K562 (cell line): ENCODE data around the gene MESP1. TPM values are rescaled to one million over a fixed set of nuclear protein-coding genes. Genes with fewer than 3 reads are reported as not detected.

Source experiments
- CREBBP ChIP-seq: IDR thresholded peaks from one replicate; pipeline ENCODE4 v1.6.1; 2012; ENCODE audit warnings: low read depth, mild to moderate bottlenecking, control low read depth, inconsistent platforms, low read length
- E2F1 ChIP-seq: sonication (generic); formaldehyde crosslinking; IDR thresholded peaks from 2 replicates; pipeline ENCODE4 v1.8.1; 2023; ENCODE audit warnings: mild to moderate bottlenecking, missing genetic modification reagents, moderate library complexity
- FOXM1 ChIP-seq, 2 experiments: fragments of 450-650 bp in 1 of 2; sonication (generic) in 1 of 2; formaldehyde crosslinking in 1 of 2; IDR thresholded peaks; 2 replicates each; pipeline versions ENCODE4 v1.6.1 to v1.9.0; 2017 to 2022; ENCODE audit warnings: low read depth in 2 of 2, mild to moderate bottlenecking in 2 of 2, missing genetic modification reagents in 1 of 2, moderate library complexity in 1 of 2
- LCOR ChIP-seq: sonication (generic); formaldehyde crosslinking; IDR thresholded peaks from 2 replicates; pipeline ENCODE4 v1.8.0; 2022; ENCODE audit warnings: mild to moderate bottlenecking, missing genetic modification reagents
- MAFK ChIP-seq: IDR thresholded peaks from 2 replicates; pipeline ENCODE4 v1.6.1; 2011; ENCODE audit warnings: low read length, improper control_type of control experiment
- PTRF ChIP-seq: fragments of 450-650 bp; IDR thresholded peaks from 2 replicates; pipeline ENCODE4 v1.6.1; 2016; ENCODE audit warnings: mild to moderate bottlenecking, missing genetic modification characterization, missing compliant biosample characterization
- RBM34 ChIP-seq: fragments of 200-400 bp; formaldehyde crosslinking; IDR thresholded peaks from 2 replicates; pipeline ENCODE4 v1.6.1; 2018; ENCODE audit warnings: low read length, borderline replicate concordance; ENCODE audit not compliant: insufficient read depth
- SRSF1 ChIP-seq: fragments of 200-400 bp; formaldehyde crosslinking; IDR thresholded peaks from 2 replicates; pipeline ENCODE4 v1.6.1; 2017; ENCODE audit warnings: mild to moderate bottlenecking, low read depth, low read length, moderate library complexity
- ZNF23 ChIP-seq: fragments of 250-450 bp; sonication (Bioruptor Pico); IDR thresholded peaks from 2 replicates; pipeline ENCODE4 v1.4.0; 2020; ENCODE audit warnings: mild to moderate bottlenecking
- ZNF263 ChIP-seq: sonication (generic); formaldehyde crosslinking; IDR thresholded peaks from 2 replicates; pipeline ENCODE4 v1.8.0; 2022; ENCODE audit warnings: mild to moderate bottlenecking, missing genetic modification reagents, borderline replicate concordance
- ZNF347 ChIP-seq: fragments of 450-650 bp; formaldehyde crosslinking; IDR thresholded peaks from 2 replicates; pipeline ENCODE4 v1.4.0; 2020; ENCODE audit warnings: low read depth, mild to moderate bottlenecking, moderate library complexity
- ZNF699 ChIP-seq: fragments of 250-450 bp; sonication (Bioruptor Pico); IDR thresholded peaks from 2 replicates; pipeline ENCODE4 v1.8.0; 2021; ENCODE audit warnings: mild to moderate bottlenecking, moderate library complexity; ENCODE audit not compliant: insufficient replicate concordance
- polyA plus RNA-seq, 8 experiments: library from polyadenylated mRNA; depleted of rRNA in 4 of 8; stranded (reverse) in 5 of 8; unstranded in 3 of 8; fragments of >200 nt; fragmentation: Nextera tagmentation in 2 of 8; fragmentation: Illumina TruSeq in 1 of 8; extraction: Ambion mirVana in 2 of 8; extraction: Trizol in 1 of 8; gene quantifications; 2 replicates each; pipeline versions ENCODE4 v1.2.1 to v1.2.3, GENCODE V29; 2011 to 2014; ENCODE audit warnings: inconsistent platforms in 1 of 8, missing spikeins in 1 of 8
- total RNA-seq, 7 experiments: library from RNA; depleted of rRNA in 6 of 7; stranded (reverse); fragments of >200 nt in 6 of 7; fragmentation: Illumina TruSeq in 2 of 7; extraction: Trizol in 2 of 7; gene quantifications; 2 replicates each; pipeline versions ENCODE4 v1.2.1 to v1.2.3, GENCODE V29; 2011 to 2021; ENCODE audit warnings: low replicate concordance in 1 of 7
- TF ChIP-seq, protein P1 (sequence below), 3 experiments: IDR thresholded peaks in 2 of 3; conservative IDR thresholded peaks in 1 of 3; 2 replicates each; pipeline ENCODE4 v1.5.1; 2011 to 2012; ENCODE audit warnings: low read length in 3 of 3, mild to moderate bottlenecking in 3 of 3, control low read depth in 2 of 3, improper control_type of control experiment in 1 of 3, inconsistent platforms in 1 of 3, low read depth in 1 of 3, mixed read lengths in 1 of 3, moderate library complexity in 1 of 3; ENCODE audit not compliant: insufficient read depth in 2 of 3
- TF ChIP-seq, protein P2 (sequence below), 2 experiments: fragments of 450-650 bp; formaldehyde crosslinking in 1 of 2; IDR thresholded peaks; 2 replicates each; pipeline versions ENCODE4 v1.4.0 to v1.6.1; 2014 to 2020; ENCODE audit warnings: mild to moderate bottlenecking in 2 of 2, borderline replicate concordance in 1 of 2, low read depth in 1 of 2

MESP1 gene
- total and polyA plus RNA-seq, 9 of the 15 experiments (the other 6 are each of a cell fraction or from before 2014, with no cell fraction given) = 0.14 to 1.1 (median 0.36) TPM; not detected in 4

DNA sequence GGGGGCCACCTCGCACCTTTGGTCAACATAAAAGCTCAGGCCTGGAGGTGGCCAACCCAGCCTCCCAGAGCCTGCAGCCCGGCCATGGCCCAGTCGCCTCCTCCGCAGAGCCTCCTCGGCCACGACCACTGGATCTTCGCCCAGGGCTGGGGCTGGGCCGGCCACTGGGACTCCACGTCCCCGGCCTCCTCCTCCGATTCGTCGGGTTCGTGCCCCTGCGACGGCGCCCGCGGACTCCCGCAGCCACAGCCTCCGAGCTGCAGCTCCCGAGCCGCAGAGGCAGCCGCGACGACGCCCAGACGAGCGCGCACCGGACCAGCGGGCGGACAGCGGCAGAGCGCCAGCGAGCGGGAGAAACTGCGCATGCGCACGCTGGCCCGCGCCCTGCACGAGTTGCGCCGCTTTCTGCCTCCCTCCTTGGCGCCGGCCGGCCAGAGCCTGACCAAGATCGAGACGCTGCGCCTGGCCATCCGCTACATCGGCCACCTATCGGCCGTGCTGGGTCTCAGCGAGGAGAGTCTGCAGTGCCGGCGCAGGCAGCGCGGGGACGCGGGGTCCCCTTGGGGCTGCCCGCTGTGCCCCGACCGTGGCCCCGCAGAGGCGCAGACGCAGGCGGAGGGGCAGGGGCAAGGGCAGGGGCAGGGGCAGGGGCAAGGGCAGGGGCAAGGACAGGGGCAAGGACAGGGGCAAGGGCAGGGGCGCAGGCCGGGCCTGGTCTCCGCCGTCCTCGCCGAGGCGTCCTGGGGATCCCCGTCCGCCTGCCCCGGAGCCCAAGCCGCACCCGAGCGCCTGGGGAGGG is 25.4 kb upstream of the MESP1 start, which contains the start of gene MESP2 (continued):
- TF ChIP-seq, protein P1, sequence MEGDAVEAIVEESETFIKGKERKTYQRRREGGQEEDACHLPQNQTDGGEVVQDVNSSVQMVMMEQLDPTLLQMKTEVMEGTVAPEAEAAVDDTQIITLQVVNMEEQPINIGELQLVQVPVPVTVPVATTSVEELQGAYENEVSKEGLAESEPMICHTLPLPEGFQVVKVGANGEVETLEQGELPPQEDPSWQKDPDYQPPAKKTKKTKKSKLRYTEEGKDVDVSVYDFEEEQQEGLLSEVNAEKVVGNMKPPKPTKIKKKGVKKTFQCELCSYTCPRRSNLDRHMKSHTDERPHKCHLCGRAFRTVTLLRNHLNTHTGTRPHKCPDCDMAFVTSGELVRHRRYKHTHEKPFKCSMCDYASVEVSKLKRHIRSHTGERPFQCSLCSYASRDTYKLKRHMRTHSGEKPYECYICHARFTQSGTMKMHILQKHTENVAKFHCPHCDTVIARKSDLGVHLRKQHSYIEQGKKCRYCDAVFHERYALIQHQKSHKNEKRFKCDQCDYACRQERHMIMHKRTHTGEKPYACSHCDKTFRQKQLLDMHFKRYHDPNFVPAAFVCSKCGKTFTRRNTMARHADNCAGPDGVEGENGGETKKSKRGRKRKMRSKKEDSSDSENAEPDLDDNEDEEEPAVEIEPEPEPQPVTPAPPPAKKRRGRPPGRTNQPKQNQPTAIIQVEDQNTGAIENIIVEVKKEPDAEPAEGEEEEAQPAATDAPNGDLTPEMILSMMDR (IDR thresholded peaks at IDR 0.05 in 2 of 3, conservative IDR thresholded peaks at IDR 0.05 in 1 of 3; ENCODE audit: insufficient read depth in 2 of 3, low read depth in 1 of 3, low read length in 3 of 3) = peak; percentile 39 to 65 (median 45); a peak in 5 of 6 replicates
- TF ChIP-seq MAFK = no peak
- TF ChIP-seq ZNF347 (CRISPR knock-in tag) = no peak
- TF ChIP-seq ZNF23 (CRISPR knock-in tag) = no peak
- TF ChIP-seq E2F1 (CRISPR knock-in tag) = peak; percentile 80; the same call in 1 of the 2 replicates
- TF ChIP-seq, protein P2, sequence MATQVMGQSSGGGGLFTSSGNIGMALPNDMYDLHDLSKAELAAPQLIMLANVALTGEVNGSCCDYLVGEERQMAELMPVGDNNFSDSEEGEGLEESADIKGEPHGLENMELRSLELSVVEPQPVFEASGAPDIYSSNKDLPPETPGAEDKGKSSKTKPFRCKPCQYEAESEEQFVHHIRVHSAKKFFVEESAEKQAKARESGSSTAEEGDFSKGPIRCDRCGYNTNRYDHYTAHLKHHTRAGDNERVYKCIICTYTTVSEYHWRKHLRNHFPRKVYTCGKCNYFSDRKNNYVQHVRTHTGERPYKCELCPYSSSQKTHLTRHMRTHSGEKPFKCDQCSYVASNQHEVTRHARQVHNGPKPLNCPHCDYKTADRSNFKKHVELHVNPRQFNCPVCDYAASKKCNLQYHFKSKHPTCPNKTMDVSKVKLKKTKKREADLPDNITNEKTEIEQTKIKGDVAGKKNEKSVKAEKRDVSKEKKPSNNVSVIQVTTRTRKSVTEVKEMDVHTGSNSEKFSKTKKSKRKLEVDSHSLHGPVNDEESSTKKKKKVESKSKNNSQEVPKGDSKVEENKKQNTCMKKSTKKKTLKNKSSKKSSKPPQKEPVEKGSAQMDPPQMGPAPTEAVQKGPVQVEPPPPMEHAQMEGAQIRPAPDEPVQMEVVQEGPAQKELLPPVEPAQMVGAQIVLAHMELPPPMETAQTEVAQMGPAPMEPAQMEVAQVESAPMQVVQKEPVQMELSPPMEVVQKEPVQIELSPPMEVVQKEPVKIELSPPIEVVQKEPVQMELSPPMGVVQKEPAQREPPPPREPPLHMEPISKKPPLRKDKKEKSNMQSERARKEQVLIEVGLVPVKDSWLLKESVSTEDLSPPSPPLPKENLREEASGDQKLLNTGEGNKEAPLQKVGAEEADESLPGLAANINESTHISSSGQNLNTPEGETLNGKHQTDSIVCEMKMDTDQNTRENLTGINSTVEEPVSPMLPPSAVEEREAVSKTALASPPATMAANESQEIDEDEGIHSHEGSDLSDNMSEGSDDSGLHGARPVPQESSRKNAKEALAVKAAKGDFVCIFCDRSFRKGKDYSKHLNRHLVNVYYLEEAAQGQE (IDR thresholded peaks at IDR 0.05; ENCODE audit: borderline replicate concordance) = peak; percentile 82
- TF ChIP-seq, protein P2 (CRISPR knock-in tag; IDR thresholded peaks at IDR 0.05; ENCODE audit: low read depth) = no peak
- no peak for TF ChIP-seq SRSF1
- no peak for TF ChIP-seq ZNF699
- 0 out of 2 replicates have a peak, but pooled peaks have one; percentile 24 for TF ChIP-seq ZNF263 (CRISPR knock-in tag)
- TF ChIP-seq LCOR (CRISPR knock-in tag) = no peak
- TF ChIP-seq FOXM1 (IDR thresholded peaks at IDR 0.05; ENCODE audit: low read depth) = no peak
- TF ChIP-seq FOXM1 (CRISPR knock-in tag; IDR thresholded peaks at IDR 0.05; ENCODE audit: low read depth) = peak; percentile 79; the same call in 1 of the 2 replicates
- no peak for TF ChIP-seq CREBBP
- 0 out of 2 replicates have a peak, but pooled peaks have one; percentile 83 for TF ChIP-seq RBM34
- TF ChIP-seq PTRF (tag) = no peak
